ENCODE results near the gene CFAP157. TPM values are rescaled to one million over a fixed set of nuclear protein-coding genes. Genes with fewer than 3 reads are reported as not detected.

The CFAP157 gene
- total RNA-seq, 1 donor from 2014 or later, result not detected

GRCh38 chr9:127729522-127730256, 22.9 kb downstream of the CFAP157 start:
- peaks cover 17% of the 10 kb centered on the region for H3K4me1 ChIP-seq
- no peak for DNase-seq (ENCODE audit: extremely low spot score in 2 of 2)
- H3K27ac ChIP-seq, result no peak overlapping the region
- intact Hi-C loops (cut with DNase I), result loop anchor here (5.0 to 10.0 kb wide), 2 partner anchors 132 to 225 kb away; no protein-coding TSS in a partner anchor
- H3K27me3 ChIP-seq, result no peaks in the 10 kb centered on the region
- no peak overlapping the region for H3K4me3 ChIP-seq
- H3K9me3 ChIP-seq, result no peaks in the 10 kb centered on the region
- TF ChIP-seq POLR2A (IDR thresholded peaks at IDR 0.05) (no peak), CTCF (IDR thresholded peaks at IDR 0.05) (no peak), POLR2AphosphoS5 (IDR thresholded peaks at IDR 0.05; ENCODE audit: insufficient read depth in 1 of 2, low read depth in 1 of 2) (no peak)
- H3K36me3 ChIP-seq, result peaks cover 0 to 12% of the 10 kb centered on the region in 2 donors

- intact Hi-C loops (cut with DNase I), result loop anchor here (5.0 to 10.0 kb wide), 2 partner anchors 133 to 225 kb away; no protein-coding TSS in a partner anchor
- Histone ChIP-seq H3K27ac (no peak overlapping the region), H3K4me1 (peaks cover 15% of the 10 kb centered on the region), H3K27me3 (no peaks in the 10 kb centered on the region), H3K9me3 (no peaks in the 10 kb centered on the region), H3K4me3 (no peak overlapping the region), H3K36me3 (peaks cover 0 to 12% of the 10 kb centered on the region in 2 donors)
- no peak for TF ChIP-seq CTCF (IDR thresholded peaks at IDR 0.05)
- TF ChIP-seq POLR2AphosphoS5 (IDR thresholded peaks at IDR 0.05; ENCODE audit: insufficient read depth in 1 of 2, low read depth in 1 of 2), result no peak
- no peak for TF ChIP-seq POLR2A (IDR thresholded peaks at IDR 0.05)
- DNase-seq (ENCODE audit: extremely low spot score in 2 of 2), result no peak
Observed at GRCh38 chr9:127730262-127730661, 23.5 kb downstream of the CFAP157 start.

GRCh38 chr9:127730799-127731410, 24.1 kb downstream of the CFAP157 start:
- intact Hi-C loops (cut with DNase I), result loop anchor here (5.0 to 10.0 kb wide), 2 partner anchors 134 to 226 kb away; no protein-coding TSS in a partner anchor
- Histone ChIP-seq H3K4me3 (no peak overlapping the region), H3K27ac (no peak overlapping the region)

GRCh38 chr9:127731938-127732337, 25.1 kb downstream of the CFAP157 start:
- no peaks in the 10 kb centered on the region for H3K9me3 ChIP-seq
- intact Hi-C loops (cut with DNase I), result loop anchor here (2.0 to 10.0 kb wide), 3 partner anchors 35 to 227 kb away; no protein-coding TSS in a partner anchor
- H3K4me3 ChIP-seq, result no peak overlapping the region
- peaks cover 0 to 12% of the 10 kb centered on the region in 2 donors for H3K36me3 ChIP-seq
- DNase-seq (ENCODE audit: extremely low spot score in 2 of 2), result no peak
- no peak overlapping the region for H3K27ac ChIP-seq
- peaks cover 15% of the 10 kb centered on the region for H3K4me1 ChIP-seq
- TF ChIP-seq POLR2AphosphoS5 (IDR thresholded peaks at IDR 0.05; ENCODE audit: insufficient read depth in 1 of 2, low read depth in 1 of 2) (no peak), POLR2A (IDR thresholded peaks at IDR 0.05) (no peak), CTCF (IDR thresholded peaks at IDR 0.05) (no peak)
- no peaks in the 10 kb centered on the region for H3K27me3 ChIP-seq

More at GRCh38 chr9:127730799-127731410, 24.1 kb downstream of the CFAP157 start:
- Histone ChIP-seq H3K27me3 (no peaks in the 10 kb centered on the region), H3K36me3 (peaks cover 0 to 12% of the 10 kb centered on the region in 2 donors), H3K4me1 (peaks cover 15% of the 10 kb centered on the region), H3K9me3 (no peaks in the 10 kb centered on the region)
- DNase-seq (ENCODE audit: extremely low spot score in 2 of 2), result no peak
- TF ChIP-seq POLR2AphosphoS5 (IDR thresholded peaks at IDR 0.05; ENCODE audit: insufficient read depth in 1 of 2, low read depth in 1 of 2) (no peak), CTCF (IDR thresholded peaks at IDR 0.05) (no peak), POLR2A (IDR thresholded peaks at IDR 0.05) (no peak)

Data from vagina (tissue), 2 donors.